Measurements from ENCODE around the gene PSMD3. TPM values are rescaled to one million over a fixed set of nuclear protein-coding genes. Genes with fewer than 3 reads are reported as not detected.

Gene PSMD3
- total and polyA plus RNA-seq, 9 of the 15 experiments (the other 6 are each of a cell fraction or from before 2014, with no cell fraction given): 2.0 to 251 (median 135) TPM

GRCh38 chr17:39970157-39970692, 10.4 kb upstream of the PSMD3 start (continued):
- TF ChIP-seq, protein P1, sequence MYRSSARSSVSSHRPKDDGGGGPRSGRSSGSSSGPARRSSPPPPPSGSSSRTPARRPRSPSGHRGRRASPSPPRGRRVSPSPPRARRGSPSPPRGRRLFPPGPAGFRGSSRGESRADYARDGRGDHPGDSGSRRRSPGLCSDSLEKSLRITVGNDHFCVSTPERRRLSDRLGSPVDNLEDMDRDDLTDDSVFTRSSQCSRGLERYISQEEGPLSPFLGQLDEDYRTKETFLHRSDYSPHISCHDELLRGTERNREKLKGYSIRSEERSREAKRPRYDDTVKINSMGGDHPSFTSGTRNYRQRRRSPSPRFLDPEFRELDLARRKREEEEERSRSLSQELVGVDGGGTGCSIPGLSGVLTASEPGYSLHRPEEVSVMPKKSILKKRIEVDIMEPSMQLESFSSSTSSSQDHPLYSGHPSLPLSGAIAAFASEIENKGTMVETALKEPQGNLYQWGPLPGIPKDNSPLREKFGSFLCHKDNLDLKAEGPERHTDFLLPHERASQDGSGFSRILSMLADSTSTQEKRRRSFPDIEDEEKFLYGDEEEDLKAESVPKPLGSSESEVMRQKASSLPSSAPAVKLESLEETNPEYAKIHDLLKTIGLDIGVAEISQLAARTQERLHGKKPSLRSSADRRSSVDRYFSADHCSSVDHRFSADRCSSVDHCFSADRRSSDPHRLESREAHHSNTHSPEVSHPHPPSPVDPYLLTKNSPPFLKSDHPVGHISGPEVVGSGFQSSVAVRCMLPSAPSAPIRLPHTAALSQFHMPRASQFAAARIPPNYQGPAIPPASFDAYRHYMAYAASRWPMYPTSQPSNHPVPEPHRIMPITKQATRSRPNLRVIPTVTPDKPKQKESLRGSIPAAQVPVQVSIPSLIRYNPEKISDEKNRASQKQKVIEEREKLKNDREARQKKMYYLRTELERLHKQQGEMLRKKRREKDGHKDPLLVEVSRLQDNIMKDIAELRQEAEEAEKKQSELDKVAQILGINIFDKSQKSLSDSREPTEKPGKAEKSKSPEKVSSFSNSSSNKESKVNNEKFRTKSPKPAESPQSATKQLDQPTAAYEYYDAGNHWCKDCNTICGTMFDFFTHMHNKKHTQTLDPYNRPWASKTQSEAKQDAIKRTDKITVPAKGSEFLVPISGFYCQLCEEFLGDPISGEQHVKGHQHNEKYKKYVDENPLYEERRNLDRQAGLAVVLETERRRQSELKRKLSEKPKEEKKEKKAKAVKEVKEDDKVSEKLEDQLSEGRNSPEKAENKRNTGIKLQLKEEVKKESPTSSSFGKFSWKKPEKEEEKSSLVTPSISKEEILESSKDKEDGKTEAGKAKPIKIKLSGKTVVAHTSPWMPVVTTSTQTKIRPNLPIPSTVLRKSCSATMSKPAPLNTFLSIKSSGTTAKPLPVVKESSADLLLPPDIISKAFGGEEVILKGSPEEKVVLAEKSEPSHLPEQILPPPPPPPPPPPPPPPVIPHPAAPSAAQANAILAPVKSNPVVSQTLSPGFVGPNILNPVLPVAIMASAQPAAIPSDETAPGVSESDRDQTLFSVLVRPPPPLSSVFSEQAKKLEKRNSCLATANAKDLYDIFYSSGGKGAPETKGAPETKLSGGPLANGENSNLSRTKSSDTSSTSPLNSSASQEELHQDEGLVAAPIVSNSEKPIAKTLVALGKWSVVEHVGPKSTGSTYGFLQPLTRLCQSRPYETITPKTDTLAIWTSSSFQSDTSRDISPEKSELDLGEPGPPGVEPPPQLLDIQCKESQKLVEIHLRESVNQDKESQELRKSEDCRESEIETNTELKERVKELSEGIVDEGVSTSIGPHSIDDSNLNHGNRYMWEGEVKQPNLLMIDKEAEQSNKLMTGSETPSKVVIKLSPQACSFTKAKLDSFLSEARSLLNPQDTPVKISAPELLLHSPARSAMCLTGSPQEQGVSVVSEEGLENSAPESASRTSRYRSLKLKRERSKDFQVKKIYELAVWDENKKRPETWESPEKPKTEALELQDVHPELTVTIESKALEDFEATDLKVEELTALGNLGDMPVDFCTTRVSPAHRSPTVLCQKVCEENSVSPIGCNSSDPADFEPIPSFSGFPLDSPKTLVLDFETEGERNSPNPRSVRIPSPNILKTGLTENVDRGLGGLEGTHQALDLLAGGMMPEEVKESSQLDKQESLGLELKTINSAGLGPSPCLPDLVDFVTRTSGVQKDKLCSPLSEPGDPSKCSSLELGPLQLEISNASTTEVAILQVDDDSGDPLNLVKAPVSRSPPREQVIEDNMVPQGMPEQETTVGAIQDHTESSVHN (IDR thresholded peaks at IDR 0.05; ENCODE audit: borderline replicate concordance in 1 of 2, low read depth in 1 of 2): no peak
- TF ChIP-seq MYBL2 (IDR thresholded peaks at IDR 0.05; ENCODE audit: low read depth): no peak
- TF ChIP-seq MYBL2 (CRISPR knock-in tag; IDR thresholded peaks at IDR 0.05; ENCODE audit: borderline replicate concordance): no peak
- TF ChIP-seq ZNF395 (CRISPR knock-in tag; IDR thresholded peaks at IDR 0.05): no peak

Data from K562 (cell line).